Activated effector memory CD4-positive, alpha-beta T cell treated with Interleukin-2 at 50 U/mL for 16 hours (primary cell): ENCODE measurements around the gene CIT.

Experiments used
- DNase-seq: peaks from one replicate; pipeline ENCODE4 v3.0.0-alpha.2; 2020

Gene CIT

DNA sequence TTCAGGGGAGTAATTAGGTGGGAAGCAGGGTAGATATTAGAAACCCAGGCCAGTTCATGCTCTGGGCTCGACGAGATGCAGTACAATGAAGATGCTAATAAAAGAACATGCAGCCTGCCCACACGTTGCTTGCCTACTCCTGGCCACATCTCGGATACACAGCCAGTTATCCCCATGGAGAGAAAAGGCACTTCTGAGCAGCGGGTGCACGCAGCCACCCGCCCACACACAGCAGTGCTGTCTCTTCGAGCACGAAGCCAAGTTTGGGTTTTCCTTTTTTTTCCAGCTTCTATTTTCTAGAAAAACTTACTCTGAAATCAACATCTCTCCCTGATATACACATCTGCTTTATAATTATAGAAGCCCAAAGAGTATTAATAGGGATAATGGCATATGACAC lies 85.7 kb downstream of the CIT start:
- no peak for DNase-seq

DNA sequence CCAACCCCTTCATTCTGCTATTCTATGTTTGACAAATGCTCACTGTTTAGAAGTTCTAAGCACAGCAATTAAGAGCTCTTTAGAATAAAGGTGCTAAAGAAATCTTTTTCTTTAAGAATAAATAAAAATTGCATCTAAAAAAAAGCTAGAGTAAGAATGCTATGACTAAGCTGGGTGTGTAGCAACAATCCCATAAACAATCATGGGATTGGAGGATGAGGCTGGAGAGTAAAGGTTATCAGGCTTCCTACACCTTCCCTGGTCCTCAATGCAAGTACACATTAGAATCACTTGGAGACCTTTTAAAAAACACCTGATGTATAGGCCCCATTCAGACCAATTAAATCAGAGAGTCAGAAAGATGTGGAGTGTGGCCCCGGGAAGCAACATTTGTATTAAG lies 88.3 kb downstream of the CIT start:
- DNase-seq = no peak

DNA sequence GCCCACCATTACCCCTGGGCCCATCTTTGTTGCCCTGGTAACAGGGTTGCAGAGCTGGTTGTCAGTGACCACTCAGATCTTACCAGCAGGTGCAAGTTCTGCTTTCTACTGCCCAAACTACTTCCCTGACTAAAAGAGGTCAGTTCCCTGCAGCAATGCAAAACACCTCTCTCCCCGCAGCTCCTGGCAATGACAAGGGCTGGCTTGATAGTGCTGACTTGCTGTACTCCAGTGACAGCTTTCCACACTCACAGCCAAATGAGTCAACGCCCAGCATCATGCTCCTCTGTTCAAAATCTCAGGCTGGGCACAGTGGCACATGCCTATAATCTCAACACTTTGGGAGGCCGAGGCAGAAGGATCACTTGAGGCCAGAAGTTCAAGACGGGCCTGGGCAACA lies 90.6 kb downstream of the CIT start:
- no peak for DNase-seq

DNA sequence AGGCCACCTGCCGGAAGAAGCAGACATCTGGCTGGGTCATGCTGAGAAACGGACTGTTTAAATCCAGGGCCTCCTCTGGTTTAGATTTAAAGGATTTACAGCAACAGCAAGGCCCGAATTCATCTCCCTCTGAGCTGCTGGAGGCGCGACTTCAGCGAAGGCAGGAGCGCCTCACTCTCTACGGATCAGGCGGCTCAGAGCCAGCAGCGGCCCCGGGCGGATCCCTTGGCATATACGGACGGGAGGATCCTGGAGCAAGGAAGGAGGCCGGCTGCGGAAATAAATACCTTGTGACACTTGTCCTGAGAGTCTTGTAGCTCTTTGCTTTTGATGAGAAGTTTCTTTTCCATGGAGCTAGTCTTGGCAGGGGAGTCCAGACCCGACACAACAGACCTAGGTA lies 92.4 kb downstream of the CIT start:
- DNase-seq = no peak

DNA sequence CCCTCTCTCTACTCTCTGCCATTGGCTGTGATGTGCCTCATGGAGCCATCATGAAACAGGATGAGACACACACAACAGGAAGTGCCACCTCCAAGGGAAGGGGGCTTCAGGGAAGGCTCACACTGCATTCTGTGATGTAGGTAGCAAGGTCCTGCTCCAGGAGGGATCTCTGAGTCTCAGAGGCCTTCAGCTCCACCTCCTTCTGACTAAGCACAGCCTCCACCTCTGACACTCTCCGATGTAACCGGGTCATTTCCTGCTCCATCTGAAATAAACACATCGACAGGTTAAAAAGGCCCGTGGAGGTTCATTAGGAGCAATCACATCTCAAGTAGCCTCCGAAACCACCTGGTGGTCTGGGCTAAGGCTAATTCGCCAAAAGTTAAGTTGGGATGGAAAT lies 93.3 kb downstream of the CIT start:
- DNase-seq = no peak

DNA sequence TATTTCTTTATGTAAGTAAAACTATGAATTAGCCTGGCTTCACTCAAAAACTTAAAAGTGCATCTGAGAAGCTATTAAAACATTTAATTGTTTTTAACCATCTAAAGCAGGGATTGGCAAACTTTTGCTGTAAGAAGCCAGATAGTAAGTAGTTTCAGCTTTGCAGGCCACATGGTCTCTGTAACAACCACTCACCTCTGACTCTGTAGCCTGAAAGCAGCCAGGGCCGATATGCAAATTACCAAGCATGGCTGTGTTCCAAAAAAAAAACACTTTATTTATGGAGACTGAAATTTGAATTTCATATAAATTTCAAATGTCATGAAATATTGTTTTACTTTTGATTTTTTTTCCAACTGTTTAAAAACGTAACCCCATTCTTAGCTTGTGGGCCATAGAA lies 95.3 kb downstream of the CIT start:
- DNase-seq = no peak

DNA sequence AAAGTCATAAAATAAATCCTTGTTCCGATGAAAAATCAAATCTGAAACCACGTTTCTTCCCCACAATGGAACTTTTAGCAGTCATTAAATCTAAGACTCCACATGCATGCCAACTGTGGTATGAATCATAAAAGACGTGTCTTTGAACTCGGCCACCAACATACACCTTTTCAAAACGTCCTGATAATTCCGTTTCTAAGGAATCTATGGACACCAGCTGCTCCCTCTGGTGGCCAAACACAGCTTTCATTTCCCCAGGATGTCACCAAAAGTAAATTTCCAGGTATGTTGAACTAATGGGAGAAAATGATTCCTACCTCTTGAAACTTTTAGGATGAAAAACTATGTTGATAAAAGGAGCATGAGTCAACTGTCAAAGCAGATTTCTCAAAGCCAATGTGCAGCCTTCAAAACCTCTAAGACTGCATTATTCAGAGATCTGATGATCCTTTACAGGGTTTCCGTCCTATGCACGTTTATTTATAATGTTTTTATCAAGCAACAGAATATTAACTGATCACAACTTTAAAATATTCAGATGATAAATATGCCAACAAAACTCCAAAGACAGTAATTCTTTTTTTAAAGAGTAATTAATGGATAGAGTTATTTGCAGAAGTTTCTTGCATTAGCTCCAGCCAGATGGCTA lies 96.2 kb downstream of the CIT start:
- no peak for DNase-seq

DNA sequence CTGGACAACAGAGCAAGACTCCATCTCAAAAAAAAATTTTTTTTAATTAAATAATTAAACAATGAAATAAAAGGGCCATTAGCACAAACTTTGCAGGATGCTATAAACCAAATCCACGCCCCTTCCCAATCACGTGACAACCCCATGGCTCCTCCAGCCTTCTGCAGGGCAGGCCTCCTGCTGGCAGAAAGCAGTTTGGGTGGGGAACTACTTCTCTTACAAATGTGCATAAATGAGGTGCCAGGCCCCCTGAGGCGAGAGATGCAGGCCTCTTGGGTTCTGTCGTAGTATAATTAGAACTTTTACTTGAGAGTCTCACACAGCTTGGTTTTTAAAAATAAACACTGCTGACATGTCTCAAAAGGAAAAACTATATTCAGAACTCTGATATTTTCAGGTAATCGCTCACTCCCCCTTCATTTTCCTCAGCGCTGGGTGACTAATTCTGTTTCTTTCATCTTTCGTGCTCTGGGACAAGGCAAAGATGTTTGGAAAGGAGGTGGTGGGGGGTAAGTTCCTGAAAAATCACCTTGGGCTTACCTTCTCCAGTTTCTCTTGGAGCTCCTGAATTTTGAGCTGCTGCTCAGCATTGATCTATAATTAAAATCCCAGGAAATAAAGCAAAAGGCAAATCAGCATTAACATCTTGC lies 101.7 kb downstream of the CIT start:
- DNase-seq = no peak

DNA sequence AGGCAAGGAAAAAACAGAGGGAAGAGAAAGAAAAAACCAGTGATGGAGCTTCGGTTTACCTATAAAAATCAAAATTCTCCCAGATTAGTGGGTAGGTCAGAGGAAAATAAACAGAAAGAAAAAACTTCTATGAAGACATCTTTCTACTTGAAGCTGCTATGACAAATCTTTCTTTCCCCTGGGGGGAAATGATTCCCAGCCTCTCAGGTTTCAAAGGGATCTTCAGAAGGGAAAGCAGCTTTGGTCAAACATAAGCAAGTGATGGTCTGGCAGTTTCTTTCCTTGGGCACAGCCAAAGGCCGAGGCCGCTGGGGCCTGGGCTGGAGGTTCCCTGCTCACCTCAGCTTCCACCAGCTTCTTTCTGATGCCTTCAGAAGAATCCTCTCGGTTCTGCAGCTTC lies 104.7 kb downstream of the CIT start:
- DNase-seq = no peak

DNA sequence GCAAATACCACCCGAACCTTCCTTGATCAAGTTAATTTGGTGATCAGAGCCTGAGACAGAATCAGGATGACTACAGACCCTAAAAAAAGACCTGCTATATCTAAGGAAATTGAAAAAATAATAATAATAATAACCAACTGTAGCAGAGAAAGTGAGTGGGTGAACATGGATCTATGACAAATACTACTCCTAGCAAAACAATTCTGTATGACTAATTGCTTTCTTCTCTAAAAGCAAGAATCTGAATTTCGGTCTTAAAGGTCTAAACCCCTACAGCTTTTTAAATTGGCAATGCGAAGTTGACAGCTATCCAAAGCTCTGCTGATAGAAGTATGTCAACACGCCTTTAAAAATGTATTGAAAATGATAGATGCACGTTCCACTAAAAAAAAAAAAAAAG lies 107.0 kb downstream of the CIT start:
- DNase-seq = no peak

DNA sequence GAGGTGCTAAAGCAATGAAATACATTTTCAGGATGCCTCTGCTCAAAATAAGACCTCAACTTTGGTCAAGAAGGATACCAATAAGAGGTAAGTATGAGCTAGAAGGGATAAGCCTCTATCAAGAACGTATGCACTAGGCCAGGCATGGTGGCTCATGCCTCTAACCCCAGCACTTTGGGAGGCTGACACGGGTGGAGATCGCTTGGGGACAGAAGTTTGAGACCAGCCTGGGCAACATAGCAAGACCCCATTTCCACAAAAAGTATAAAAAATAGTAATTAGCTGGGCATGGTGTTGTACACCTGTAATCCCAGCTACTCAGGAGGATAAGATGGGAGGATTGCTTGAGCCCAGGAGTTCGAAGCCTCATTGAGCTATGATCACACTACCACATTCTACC lies 114.5 kb downstream of the CIT start:
- DNase-seq = no peak

DNA sequence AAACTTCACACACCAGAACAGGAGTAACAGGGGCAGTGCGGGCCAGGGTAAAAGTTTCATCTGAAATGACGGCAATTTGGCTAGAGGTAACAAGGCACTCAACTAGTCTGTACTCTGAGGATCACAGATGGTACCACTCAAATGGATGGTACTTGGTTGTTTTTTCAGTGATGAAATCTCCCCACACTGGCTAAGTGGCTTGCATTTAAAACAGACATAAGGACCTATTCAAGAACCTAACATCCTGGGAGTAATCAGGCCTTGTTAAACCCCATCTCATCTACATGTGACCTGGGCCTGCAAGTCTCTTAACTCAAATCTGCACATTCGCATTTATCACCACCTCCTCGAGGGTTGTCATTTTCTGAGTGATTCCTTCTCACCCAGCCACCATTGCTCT lies 118.4 kb downstream of the CIT start:
- DNase-seq = no peak

DNA sequence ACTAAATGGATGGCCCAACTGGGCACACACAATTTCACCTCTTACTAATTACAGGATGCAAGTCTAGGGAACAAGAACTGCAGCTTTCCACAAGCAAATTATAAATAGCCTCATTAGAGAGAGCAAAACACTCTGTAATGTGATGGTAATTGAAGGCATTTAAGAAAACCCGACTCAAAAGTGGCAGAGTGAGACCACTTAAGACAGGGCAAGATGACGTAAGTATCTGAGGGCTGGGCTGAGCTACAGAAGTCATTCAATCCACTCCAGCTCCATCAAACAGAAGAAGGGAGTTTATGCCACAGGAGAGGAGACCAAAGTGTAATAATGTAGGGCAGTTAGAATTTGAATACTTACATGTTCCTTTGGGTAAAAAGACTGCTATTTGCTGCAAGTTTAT lies 118.9 kb downstream of the CIT start:
- DNase-seq = no peak

DNA sequence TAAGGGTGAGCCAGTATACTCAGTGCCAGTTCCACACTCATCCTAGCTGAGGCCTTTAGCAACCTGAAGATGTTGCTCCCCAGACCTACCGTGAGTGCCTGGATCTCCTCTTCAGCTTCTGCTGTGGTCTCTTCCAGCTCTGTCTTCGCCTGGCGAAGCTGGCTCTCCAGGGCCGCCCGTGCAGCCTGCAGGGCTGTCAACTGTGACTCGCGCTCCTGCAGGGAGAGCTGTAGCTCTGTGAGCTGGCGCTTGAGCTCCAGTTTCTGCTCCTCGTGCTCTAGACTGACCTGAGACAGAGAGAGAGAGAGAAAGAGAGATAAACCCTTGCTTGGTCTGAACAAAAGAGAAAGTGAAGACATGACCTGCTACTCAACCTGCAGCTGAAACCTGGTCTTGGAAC lies 125.2 kb downstream of the CIT start:
- no peak for DNase-seq

DNA sequence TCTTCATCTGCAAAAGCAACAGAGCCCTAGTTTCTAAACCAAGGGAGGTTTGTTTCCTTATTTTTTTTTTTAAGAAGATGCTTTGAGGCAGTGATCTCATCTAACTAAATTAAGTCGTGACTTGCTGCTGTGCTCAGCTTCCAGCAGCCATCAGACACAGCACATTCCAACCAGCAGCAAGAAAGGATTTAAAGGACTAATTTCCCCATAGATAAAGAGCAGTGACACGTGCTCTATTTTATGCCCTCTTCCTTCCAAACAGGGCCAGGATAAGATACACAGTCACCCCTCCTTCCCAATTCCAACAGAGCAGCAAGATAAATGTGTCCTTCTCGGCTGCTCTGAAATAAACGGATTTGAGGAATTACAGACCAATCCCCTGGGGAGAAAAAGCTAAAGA lies 127.5 kb downstream of the CIT start:
- DNase-seq = no peak

DNA sequence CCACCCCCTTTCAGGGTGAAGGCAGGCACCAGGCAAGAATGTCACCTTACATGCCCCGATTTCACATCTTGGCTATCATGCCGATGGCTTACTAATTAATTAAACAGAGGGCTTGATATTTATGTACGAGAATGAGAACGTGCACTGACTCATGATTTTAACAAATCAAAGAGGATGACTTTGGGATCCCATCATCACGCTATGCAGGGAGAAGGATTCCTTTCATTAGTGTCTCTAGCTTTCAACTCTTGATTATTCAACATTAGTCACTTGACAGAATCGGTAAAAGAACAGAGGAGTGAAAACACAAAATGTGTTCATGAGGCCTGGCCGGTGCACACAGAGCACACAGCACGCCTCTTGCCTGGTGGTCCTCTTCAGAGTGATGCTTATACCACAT lies 128.6 kb downstream of the CIT start:
- no peak for DNase-seq

DNA sequence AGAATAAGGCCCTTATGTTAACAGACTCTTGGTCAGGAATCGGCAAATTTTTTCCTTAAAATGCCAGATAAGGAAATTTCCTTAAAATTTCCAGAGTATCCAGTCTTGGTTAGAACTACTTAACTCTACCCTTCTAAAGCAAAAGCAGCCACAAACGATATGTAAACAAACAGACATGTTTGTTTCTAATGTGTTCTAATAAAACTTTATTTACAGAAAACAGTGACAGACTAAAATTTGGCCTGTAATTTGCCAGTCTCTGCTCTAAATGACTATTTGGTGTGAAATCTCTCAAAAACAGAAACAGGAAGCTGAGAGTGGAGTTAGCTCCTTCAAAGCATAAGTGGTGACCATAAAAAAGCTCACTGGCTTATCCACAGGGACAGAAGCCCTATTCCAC lies 131.0 kb downstream of the CIT start:
- DNase-seq = no peak

DNA sequence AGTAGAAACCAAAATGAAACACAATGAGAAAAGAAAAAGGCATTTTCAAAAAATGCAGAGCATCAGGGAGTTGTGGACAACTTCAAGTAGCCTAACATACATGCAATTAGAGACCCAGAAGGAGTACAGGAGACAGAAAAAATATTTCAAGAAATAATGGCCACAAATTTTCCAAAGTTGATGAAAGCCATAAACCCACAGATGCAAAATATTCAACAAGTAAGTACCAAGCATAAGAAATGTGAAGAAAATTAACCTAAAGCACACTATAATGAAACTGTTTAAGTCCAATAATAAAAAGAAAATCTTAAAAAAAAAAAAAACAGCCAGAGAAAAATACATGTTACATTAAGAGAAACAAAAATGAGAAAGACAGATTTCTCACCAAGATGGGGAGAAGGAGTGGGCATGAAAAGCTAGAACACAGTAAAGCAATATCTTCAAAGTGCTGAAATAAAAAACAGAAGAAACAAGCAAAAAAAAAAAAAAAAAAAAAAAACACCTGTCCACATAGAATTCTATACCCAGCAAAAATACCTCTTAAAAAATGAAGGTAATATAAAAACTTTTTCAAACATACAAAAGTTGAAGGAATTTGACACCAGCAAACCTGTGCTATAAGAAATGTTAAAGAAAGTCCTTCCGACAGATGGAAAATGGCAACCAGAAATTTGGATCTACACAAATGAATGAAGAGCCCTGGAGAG lies 132.1 kb downstream of the CIT start:
- DNase-seq = no peak

DNA sequence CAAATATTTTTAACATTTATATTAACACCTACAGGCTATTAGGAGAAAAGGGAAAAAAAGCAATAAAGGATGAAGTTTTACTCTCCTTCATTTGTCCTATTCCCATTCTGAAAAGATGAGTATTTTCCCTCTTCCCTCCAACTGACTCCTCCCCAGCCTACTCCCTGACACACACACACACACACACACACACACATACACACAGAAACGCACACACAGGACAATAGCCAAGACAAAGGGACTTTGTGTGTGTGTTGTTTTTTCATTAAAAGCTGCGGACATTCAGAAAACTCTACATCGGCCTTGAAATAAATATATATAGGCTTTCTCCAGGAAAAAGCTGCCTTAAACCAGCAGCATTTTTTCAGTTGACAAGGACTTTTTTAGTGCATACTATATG lies 134.4 kb downstream of the CIT start:
- no peak for DNase-seq

DNA sequence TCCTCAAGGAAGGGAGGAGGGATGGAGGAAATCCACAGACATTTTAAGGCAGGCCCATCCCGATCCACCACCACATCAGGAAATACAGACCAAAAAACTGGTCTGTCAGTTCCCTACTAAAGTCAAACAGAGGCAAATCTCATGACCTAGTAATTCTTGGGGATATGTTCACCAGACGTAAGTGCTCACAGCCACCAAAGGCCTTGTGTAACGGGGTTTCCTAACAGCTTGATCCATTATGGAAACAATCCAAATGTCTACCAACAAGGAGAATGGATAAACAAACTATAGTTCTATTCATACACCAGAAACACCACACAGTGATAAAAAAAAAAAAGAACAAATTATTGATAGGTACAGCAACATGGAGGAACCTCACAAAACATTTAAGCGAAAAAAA lies 136.3 kb downstream of the CIT start:
- no peak for DNase-seq

DNA sequence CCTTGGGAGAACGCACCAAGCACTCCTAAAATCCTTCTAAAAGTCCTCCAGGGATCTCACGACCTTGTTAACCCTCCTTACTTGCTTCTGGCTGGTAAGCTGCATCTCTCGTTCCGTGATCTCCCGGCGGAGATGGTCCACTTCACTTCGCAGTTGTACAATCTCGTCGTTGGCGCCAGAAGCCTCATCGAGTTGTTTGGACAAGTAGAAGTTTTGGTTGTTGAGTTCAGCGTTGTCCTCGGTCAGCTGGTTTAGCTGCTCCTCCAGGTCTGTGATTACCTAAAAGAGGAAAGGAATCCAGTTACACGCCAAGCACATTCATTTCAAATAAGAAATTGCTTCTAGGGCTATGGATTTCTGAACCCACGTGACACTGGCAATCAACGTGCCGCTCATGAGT lies 142.0 kb downstream of the CIT start:
- no peak for DNase-seq

DNA sequence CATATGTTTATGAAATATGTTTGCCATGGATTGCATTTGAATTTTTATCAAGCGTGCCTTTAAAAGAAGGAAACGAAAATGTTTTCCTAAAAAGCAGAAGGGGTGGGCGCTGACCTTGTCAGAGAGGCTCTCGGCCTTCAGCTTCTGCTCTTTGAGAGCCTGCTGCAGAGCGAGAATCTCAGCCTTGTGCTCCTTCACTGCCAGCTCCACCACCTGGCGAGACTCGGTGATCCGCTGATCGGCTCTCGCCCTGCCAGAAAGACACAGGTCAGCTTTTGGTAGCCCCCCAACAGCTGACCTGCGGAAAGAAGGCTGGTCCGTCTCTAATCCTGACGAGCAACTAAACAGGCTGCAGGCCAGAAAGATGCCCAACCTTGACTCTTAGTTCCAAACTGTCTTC lies 146.7 kb downstream of the CIT start:
- DNase-seq = no peak

DNA sequence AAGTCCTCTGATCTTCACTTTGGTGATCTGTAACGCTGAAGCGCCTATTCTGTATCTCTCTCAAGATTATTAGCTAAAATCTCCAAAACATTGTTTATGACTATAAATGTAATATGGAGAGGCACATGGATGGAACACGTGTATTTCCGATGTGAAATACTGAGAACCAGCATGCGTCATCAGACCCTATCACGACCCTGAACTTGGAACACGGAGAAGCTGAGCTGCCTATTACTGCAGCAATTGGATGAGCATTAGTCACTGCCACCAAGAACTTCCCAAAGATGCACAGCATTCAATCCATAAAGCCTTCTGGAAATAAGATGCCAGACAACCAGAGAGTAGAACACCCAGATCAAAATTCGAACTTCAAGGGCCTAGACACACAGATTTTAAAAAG lies 147.2 kb downstream of the CIT start:
- no peak for DNase-seq

DNA sequence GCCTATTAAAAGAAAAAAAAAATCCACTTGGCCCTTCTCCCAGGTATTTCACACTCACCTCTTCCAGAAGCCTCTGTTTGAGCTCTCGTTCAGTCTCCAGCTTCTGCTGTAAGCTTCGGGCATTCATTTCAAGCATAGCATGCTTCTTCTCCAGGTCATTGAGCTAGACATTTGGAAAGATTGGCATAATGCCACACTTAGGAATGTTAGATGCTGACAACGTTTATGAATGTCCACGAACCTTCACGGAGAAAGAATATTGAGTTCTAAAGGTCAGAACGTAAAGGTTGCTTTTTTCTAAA lies 148.7 kb downstream of the CIT start:
- no peak for DNase-seq
